Measurements from ENCODE around the gene OR7G3.

Gene OR7G3

GRCh38 chr19:9126900-9127405 lies at the start of gene OR7G3:
TSS of gene OR7G3 (minus strand) at chr19:9126950. CDS start at chr19:9126950, 0 bp downstream.
- DNase-seq (ENCODE audit: low read depth in 2 of 2, low spot score in 1 of 2), result no peak

GRCh38 chr19:9175326-9175725 lies 48.6 kb upstream of the OR7G3 start:
- no peak for DNase-seq (ENCODE audit: low read depth in 2 of 2, low spot score in 1 of 2)

GRCh38 chr19:9171393-9171991 lies 44.7 kb upstream of the OR7G3 start:
- no peak for DNase-seq (ENCODE audit: low read depth in 2 of 2, low spot score in 1 of 2)

- DNase-seq (ENCODE audit: low read depth in 2 of 2, low spot score in 1 of 2), result no peak
Observed at GRCh38 chr19:9166846-9167245, 40.1 kb upstream of the OR7G3 start.

- DNase-seq (ENCODE audit: low read depth in 2 of 2, low spot score in 1 of 2), result no peak
Observed at GRCh38 chr19:9165261-9165660, 38.5 kb upstream of the OR7G3 start.

- DNase-seq (ENCODE audit: low read depth in 2 of 2, low spot score in 1 of 2), result no peak
Observed at GRCh38 chr19:9161427-9161826, 34.7 kb upstream of the OR7G3 start.

GRCh38 chr19:9159891-9160290 lies 33.1 kb upstream of the OR7G3 start:
- no peak for DNase-seq (ENCODE audit: low read depth in 2 of 2, low spot score in 1 of 2)

- no peak for DNase-seq (ENCODE audit: low read depth in 2 of 2, low spot score in 1 of 2)
Observed at GRCh38 chr19:9156304-9156703, 29.6 kb upstream of the OR7G3 start.

- DNase-seq (ENCODE audit: low read depth in 2 of 2, low spot score in 1 of 2), result no peak
Observed at GRCh38 chr19:9155591-9155990, 28.8 kb upstream of the OR7G3 start.

GRCh38 chr19:9151367-9151766 lies 24.6 kb upstream of the OR7G3 start:
- DNase-seq (ENCODE audit: low read depth in 2 of 2, low spot score in 1 of 2), result no peak

GRCh38 chr19:9150650-9151049 lies 23.9 kb upstream of the OR7G3 start:
- no peak for DNase-seq (ENCODE audit: low read depth in 2 of 2, low spot score in 1 of 2)

- no peak for DNase-seq (ENCODE audit: low read depth in 2 of 2, low spot score in 1 of 2)
Observed at GRCh38 chr19:9149997-9150396, 23.2 kb upstream of the OR7G3 start.

GRCh38 chr19:9148697-9149096 lies 21.9 kb upstream of the OR7G3 start:
- no peak for DNase-seq (ENCODE audit: low read depth in 2 of 2, low spot score in 1 of 2)

GRCh38 chr19:9146882-9147281 lies 20.1 kb upstream of the OR7G3 start:
- no peak for DNase-seq (ENCODE audit: low read depth in 2 of 2, low spot score in 1 of 2)

GRCh38 chr19:9144920-9145319 lies 18.2 kb upstream of the OR7G3 start:
- no peak for DNase-seq (ENCODE audit: low read depth in 2 of 2, low spot score in 1 of 2)

GRCh38 chr19:9140159-9140874 lies 13.6 kb upstream of the OR7G3 start, which contains the start of gene ZNF317:
TSS of gene ZNF317 (plus strand) at chr19:9140397. CDS start at chr19:9156017, 15,620 bp downstream.
- peak; percentile 61 to 79 for DNase-seq (ENCODE audit: low read depth in 2 of 2, low spot score in 1 of 2)

GRCh38 chr19:9139609-9140158 lies 12.9 kb upstream of the OR7G3 start:
- DNase-seq (ENCODE audit: low read depth in 2 of 2, low spot score in 1 of 2), result no peak

GRCh38 chr19:9132422-9132821 lies 5.7 kb upstream of the OR7G3 start:
- no peak for DNase-seq (ENCODE audit: low read depth in 2 of 2, low spot score in 1 of 2)

- DNase-seq (ENCODE audit: low read depth in 2 of 2, low spot score in 1 of 2), result no peak
Observed at GRCh38 chr19:9130965-9131364, 4.2 kb upstream of the OR7G3 start.

GRCh38 chr19:9128171-9128570 lies 1.4 kb upstream of the OR7G3 start:
- no peak for DNase-seq (ENCODE audit: low read depth in 2 of 2, low spot score in 1 of 2)

- DNase-seq (ENCODE audit: low read depth in 2 of 2, low spot score in 1 of 2), result no peak
Observed at GRCh38 chr19:9116547-9116946, 10.2 kb downstream of the OR7G3 start.

- DNase-seq (ENCODE audit: low read depth in 2 of 2, low spot score in 1 of 2), result no peak
Observed at GRCh38 chr19:9115307-9115813, 11.4 kb downstream of the OR7G3 start, which contains the start of gene OR7G1. TSS of gene OR7G1 (minus strand) at chr19:9115763. CDS start at chr19:9115763, 0 bp downstream.

All from stimulated activated CD8-positive, alpha-beta memory T cell treated with anti-CD3 and anti-CD28 coated beads, Interleukin-4, amount 100 ng/mL, for 1 hour (primary cell).